ENCODE measurements around the gene PTPRK. TPM values are rescaled to one million over a fixed set of nuclear protein-coding genes. Genes with fewer than 3 reads are reported as not detected.

Gene PTPRK
- total RNA-seq, 1 experiment from 2014 or later = 34.2 TPM

DNA sequence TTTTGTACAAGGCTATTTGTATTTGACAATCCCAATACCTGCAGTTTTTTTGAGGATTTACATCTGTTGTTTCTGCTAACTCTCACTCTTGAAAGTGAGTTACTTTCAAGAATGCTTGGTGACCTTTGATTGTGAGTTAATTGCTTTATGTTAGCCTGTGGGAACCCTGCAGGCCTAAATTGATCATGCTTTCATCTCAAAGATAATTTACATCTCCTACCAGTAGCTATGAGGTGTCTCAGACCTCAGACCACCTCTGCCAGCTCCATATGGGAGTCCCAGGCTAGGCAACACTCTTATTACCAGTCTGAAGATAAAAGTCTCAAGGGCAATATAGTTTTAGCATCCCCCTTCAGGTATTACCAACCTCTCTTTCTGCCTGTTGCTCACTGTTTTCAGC is 503.1 kb downstream of the PTPRK start:
- no peak for ATAC-seq
- intact Hi-C loops (cut with micrococcal nuclease) = no loop called here
- no peak overlapping the region for H3K9ac ChIP-seq (ENCODE audit: low read length)

More for the DNA sequence above, 503.1 kb downstream of the PTPRK start:
- no peak overlapping the region for H3K4me2 ChIP-seq (ENCODE audit: low read length)
- H3K4me3 ChIP-seq (replicated peaks in 1 of 2; ENCODE audit: low read depth in 1 of 2, low read length in 2 of 2) = no peak overlapping the region
- H2AFZ ChIP-seq (ENCODE audit: low read depth, low read length, poor library complexity, severe bottlenecking) = no peak overlapping the region
- ChIA-PET CTCF (no interaction called here), RAD21 (ENCODE audit: low non-redundant PET in 1 of 2, low total read pairs in 2 of 2, uncharacterized antibody in 2 of 2, unreplicated experiment in 2 of 2) (no interaction called here), POLR2A (no interaction called here)
- H3K27ac ChIP-seq (ENCODE audit: low read depth, low read length) = no peak overlapping the region
- H4K20me1 ChIP-seq (ENCODE audit: insufficient read depth) = no peaks in the 10 kb centered on the region
- DNase-seq (ENCODE audit: low read depth, low spot score) = no peak
- H3K9me3 ChIP-seq (ENCODE audit: control insufficient read depth in 1 of 2, insufficient read depth in 1 of 2, low read depth in 1 of 2, low read length in 2 of 2) = no peaks in the 10 kb centered on the region
- H3K36me3 ChIP-seq (ENCODE audit: control insufficient read depth in 1 of 2, insufficient read depth in 2 of 2, low read length in 2 of 2) = no peaks in the 10 kb centered on the region
- H3K4me1 ChIP-seq (ENCODE audit: control insufficient read depth in 1 of 2, insufficient read depth in 2 of 2, low read length in 2 of 2) = no peaks in the 10 kb centered on the region
- TF ChIP-seq EZH2 (IDR thresholded peaks at IDR 0.05) = no peak
- no peak for TF ChIP-seq EZH2phosphoT487 (IDR thresholded peaks at IDR 0.05; ENCODE audit: borderline replicate concordance)
- TF ChIP-seq, protein P1, sequence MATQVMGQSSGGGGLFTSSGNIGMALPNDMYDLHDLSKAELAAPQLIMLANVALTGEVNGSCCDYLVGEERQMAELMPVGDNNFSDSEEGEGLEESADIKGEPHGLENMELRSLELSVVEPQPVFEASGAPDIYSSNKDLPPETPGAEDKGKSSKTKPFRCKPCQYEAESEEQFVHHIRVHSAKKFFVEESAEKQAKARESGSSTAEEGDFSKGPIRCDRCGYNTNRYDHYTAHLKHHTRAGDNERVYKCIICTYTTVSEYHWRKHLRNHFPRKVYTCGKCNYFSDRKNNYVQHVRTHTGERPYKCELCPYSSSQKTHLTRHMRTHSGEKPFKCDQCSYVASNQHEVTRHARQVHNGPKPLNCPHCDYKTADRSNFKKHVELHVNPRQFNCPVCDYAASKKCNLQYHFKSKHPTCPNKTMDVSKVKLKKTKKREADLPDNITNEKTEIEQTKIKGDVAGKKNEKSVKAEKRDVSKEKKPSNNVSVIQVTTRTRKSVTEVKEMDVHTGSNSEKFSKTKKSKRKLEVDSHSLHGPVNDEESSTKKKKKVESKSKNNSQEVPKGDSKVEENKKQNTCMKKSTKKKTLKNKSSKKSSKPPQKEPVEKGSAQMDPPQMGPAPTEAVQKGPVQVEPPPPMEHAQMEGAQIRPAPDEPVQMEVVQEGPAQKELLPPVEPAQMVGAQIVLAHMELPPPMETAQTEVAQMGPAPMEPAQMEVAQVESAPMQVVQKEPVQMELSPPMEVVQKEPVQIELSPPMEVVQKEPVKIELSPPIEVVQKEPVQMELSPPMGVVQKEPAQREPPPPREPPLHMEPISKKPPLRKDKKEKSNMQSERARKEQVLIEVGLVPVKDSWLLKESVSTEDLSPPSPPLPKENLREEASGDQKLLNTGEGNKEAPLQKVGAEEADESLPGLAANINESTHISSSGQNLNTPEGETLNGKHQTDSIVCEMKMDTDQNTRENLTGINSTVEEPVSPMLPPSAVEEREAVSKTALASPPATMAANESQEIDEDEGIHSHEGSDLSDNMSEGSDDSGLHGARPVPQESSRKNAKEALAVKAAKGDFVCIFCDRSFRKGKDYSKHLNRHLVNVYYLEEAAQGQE (IDR thresholded peaks at IDR 0.05; ENCODE audit: low read depth) = no peak
- TF ChIP-seq, protein P2, sequence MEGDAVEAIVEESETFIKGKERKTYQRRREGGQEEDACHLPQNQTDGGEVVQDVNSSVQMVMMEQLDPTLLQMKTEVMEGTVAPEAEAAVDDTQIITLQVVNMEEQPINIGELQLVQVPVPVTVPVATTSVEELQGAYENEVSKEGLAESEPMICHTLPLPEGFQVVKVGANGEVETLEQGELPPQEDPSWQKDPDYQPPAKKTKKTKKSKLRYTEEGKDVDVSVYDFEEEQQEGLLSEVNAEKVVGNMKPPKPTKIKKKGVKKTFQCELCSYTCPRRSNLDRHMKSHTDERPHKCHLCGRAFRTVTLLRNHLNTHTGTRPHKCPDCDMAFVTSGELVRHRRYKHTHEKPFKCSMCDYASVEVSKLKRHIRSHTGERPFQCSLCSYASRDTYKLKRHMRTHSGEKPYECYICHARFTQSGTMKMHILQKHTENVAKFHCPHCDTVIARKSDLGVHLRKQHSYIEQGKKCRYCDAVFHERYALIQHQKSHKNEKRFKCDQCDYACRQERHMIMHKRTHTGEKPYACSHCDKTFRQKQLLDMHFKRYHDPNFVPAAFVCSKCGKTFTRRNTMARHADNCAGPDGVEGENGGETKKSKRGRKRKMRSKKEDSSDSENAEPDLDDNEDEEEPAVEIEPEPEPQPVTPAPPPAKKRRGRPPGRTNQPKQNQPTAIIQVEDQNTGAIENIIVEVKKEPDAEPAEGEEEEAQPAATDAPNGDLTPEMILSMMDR (IDR thresholded peaks at IDR 0.05 in 2 of 3, conservative IDR thresholded peaks at IDR 0.05 in 1 of 3; ENCODE audit: borderline replicate concordance in 1 of 3, insufficient read depth in 1 of 3, low read depth in 2 of 3, low read length in 2 of 3) = no peak
- no peak for TF ChIP-seq POLR2A (IDR thresholded peaks at IDR 0.05; ENCODE audit: borderline replicate concordance, extremely low read depth, insufficient read depth, insufficient read length)
- no peak for TF ChIP-seq ZNF274 (IDR thresholded peaks at IDR 0.05; ENCODE audit: low read depth, low read length)
- TF ChIP-seq, protein P3, sequence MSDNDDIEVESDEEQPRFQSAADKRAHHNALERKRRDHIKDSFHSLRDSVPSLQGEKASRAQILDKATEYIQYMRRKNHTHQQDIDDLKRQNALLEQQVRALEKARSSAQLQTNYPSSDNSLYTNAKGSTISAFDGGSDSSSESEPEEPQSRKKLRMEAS (IDR thresholded peaks at IDR 0.05) = no peak
- no peak for TF ChIP-seq ZFX (IDR thresholded peaks at IDR 0.05)
- no peak for TF ChIP-seq SRF (IDR thresholded peaks at IDR 0.05; ENCODE audit: low read depth)
- TF ChIP-seq JUND (IDR thresholded peaks at IDR 0.05) = no peak
- no peak for TF ChIP-seq RAD21 (IDR thresholded peaks at IDR 0.05; ENCODE audit: low read depth)
- TF ChIP-seq FOSL1 (IDR thresholded peaks at IDR 0.05; ENCODE audit: low read depth) = no peak
- TF ChIP-seq, protein P4, sequence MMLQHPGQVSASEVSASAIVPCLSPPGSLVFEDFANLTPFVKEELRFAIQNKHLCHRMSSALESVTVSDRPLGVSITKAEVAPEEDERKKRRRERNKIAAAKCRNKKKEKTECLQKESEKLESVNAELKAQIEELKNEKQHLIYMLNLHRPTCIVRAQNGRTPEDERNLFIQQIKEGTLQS (IDR thresholded peaks at IDR 0.05) = no peak
- no peak for TF ChIP-seq ELF1 (IDR thresholded peaks at IDR 0.05; ENCODE audit: borderline replicate concordance, low read depth)
- no peak for TF ChIP-seq CBX3 (IDR thresholded peaks at IDR 0.05; ENCODE audit: low read depth)
- TF ChIP-seq TCF7L2 (IDR thresholded peaks at IDR 0.05; ENCODE audit: borderline replicate concordance, extremely low read depth, insufficient read depth, insufficient read length) = no peak
- no peak for TF ChIP-seq SIN3A (IDR thresholded peaks at IDR 0.05; ENCODE audit: low read depth)
- no peak for TF ChIP-seq POLR2AphosphoS5 (IDR thresholded peaks at IDR 0.05; ENCODE audit: low read depth, low read length)
- TF ChIP-seq EGR1 (IDR thresholded peaks at IDR 0.05; ENCODE audit: low read depth) = no peak
- no peaks in the 10 kb centered on the region for H3K79me2 ChIP-seq (ENCODE audit: insufficient read depth, low read length)
- no peaks in the 10 kb centered on the region for H3K9me2 ChIP-seq (ENCODE audit: insufficient read depth)
- no peaks in the 10 kb centered on the region for H3K27me3 ChIP-seq (ENCODE audit: insufficient read depth, low read length)
- no TSS peak for BruUV-seq (replicated peaks)
